GM12865 (cell line): Measurements from ENCODE around the gene TMEM260.

Experiments used
- DNase-seq: peaks from one replicate; pipeline ENCODE4 v3.0.0; 2010; ENCODE audit warnings: low read depth
- H3K4me3 ChIP-seq: 2 replicates; pipeline ENCODE4 v1.5.1; 2011; ENCODE audit warnings: mild to moderate bottlenecking, low read depth, low read length, control low read depth
- TF ChIP-seq, protein P1 (sequence below): IDR thresholded peaks from 2 replicates; pipeline ENCODE4 v1.5.1; 2011; ENCODE audit warnings: low read length, control low read depth, low read depth, inconsistent platforms; ENCODE audit not compliant: insufficient read depth; ENCODE audit errors: missing control alignments

Gene TMEM260

GRCh38 chr14:56579345-56580220 lies at the start of gene TMEM260:
TMEM260 (plus strand) TSS chr14:56579798; CDS start chr14:56579915, 117 bp downstream.
- peak within 1 kb of the TSS; percentile 99 for H3K4me3 ChIP-seq
- peak; percentile 94 for DNase-seq
- TF ChIP-seq, protein P1, sequence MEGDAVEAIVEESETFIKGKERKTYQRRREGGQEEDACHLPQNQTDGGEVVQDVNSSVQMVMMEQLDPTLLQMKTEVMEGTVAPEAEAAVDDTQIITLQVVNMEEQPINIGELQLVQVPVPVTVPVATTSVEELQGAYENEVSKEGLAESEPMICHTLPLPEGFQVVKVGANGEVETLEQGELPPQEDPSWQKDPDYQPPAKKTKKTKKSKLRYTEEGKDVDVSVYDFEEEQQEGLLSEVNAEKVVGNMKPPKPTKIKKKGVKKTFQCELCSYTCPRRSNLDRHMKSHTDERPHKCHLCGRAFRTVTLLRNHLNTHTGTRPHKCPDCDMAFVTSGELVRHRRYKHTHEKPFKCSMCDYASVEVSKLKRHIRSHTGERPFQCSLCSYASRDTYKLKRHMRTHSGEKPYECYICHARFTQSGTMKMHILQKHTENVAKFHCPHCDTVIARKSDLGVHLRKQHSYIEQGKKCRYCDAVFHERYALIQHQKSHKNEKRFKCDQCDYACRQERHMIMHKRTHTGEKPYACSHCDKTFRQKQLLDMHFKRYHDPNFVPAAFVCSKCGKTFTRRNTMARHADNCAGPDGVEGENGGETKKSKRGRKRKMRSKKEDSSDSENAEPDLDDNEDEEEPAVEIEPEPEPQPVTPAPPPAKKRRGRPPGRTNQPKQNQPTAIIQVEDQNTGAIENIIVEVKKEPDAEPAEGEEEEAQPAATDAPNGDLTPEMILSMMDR, result peak; percentile 84

DNA sequence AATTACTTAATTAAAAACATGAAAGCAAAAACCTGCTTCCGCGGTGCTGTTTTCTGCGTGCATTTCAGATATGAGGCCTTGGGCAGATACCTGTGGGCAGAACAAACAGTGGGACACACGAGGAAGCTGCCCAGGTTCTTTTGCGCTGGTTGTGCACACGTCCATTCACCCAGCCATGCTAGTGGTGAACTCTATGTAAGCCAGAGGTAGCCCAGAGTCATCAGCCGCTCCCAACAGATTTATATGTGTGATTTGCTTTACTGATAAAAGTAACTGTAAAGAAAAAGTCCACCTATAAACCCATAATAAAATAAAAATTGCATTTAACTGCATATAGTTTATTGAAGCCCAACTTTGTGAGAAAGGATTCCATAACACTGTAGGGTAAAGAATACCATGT lies 47.1 kb upstream of the TMEM260 start:
- TF ChIP-seq, protein P1, result no peak
- DNase-seq, result no peak
- no peak overlapping the region for H3K4me3 ChIP-seq

- TF ChIP-seq, protein P1, result no peak
- no peak for DNase-seq
- no peak overlapping the region for H3K4me3 ChIP-seq
Measured at GRCh38 chr14:56534656-56535055, 44.9 kb upstream of the TMEM260 start.

- TF ChIP-seq, protein P1, result no peak
- no peak overlapping the region for H3K4me3 ChIP-seq
- no peak for DNase-seq
Measured at GRCh38 chr14:56539862-56540261, 39.7 kb upstream of the TMEM260 start.

DNA sequence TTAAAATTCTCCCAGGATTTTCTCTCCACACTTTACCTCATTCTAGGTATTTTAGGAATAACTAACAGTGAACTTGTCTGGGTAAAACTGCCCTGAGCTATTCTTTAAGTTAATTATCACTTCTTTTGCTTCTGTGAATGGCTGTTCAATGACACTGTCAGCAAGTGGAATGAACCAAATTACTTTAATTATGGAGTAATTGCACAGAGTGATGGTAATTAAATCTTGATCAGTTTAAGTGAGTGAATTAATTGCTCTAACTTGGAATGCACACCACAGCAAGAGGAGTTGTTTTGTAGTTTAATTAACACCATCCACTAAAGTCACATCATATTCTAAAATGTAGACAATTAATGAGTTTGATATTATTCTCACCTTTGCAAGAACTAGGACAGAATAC lies 36.2 kb upstream of the TMEM260 start:
- no peak for DNase-seq
- H3K4me3 ChIP-seq, result no peak overlapping the region
- TF ChIP-seq, protein P1, result no peak

DNA sequence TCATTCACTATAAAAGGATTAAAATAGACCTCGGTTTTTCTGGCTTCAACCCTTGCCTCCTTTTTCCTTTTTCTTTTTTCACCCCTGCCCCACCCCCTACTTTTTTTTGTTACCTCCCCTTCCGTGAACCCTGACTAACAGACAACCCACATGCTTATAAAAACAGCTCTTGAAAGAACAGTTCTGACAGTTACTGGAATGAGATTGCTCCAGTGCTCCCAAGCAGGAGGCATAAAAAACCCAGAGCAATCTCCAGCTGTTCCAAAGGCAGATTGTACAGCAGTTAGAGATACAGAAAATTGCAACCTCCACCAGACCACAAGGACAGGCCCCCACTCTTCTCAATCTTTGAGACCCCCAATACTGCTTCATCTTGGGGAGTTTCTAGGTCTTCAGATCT lies 29.9 kb upstream of the TMEM260 start:
- no peak overlapping the region for H3K4me3 ChIP-seq
- TF ChIP-seq, protein P1, result no peak
- no peak for DNase-seq

- TF ChIP-seq, protein P1, result no peak
Measured at GRCh38 chr14:56552615-56553014, 27.0 kb upstream of the TMEM260 start.

More at GRCh38 chr14:56552615-56553014, 27.0 kb upstream of the TMEM260 start:
- no peak for DNase-seq
- H3K4me3 ChIP-seq, result no peak overlapping the region
